HEK293 (cell line): ENCODE results near the gene ELL.

ENCODE experiments used
- CTCF ChIA-PET: fragments of 350-600 bp; formaldehyde crosslinking; extraction: SDS; loops from one replicate; lab custom pipeline; 2021; ENCODE audit warnings: antibody characterized with exemption; lab: Yijun Ruan, JAX
- POLR2A ChIA-PET: fragments of 300-600 bp; formaldehyde crosslinking; extraction: SDS; loops from one replicate; lab custom pipeline; 2020; ENCODE audit warnings: antibody characterized with exemption, inconsistent platforms; lab: Yijun Ruan, JAX
- H3K27ac ChIP-seq: fragments of 200-500 bp; sonication (Bioruptor generic); 2 replicates; pipeline ENCODE4 v1.5.1; 2014; ENCODE audit warnings: low read depth, low read length, control low read depth, inconsistent platforms; ENCODE audit errors: extremely low read depth
- H3K36me3 ChIP-seq, 2 experiments: fragments of 200-500 bp in 1 of 2; sonication (Bioruptor generic) in 1 of 2; 1 replicate in 1 of 2; 2 replicates in 1 of 2; pipeline ENCODE4 v1.5.1; 2014 to 2017; ENCODE audit warnings: inconsistent platforms in 2 of 2, low read length in 2 of 2; ENCODE audit not compliant: control insufficient read depth in 2 of 2, insufficient read depth in 1 of 2
- H3K4me1 ChIP-seq: fragments of 200-500 bp; sonication (Bioruptor generic); 2 replicates; pipeline ENCODE4 v1.5.1; 2014; ENCODE audit warnings: mild to moderate bottlenecking, low read length, inconsistent platforms; ENCODE audit not compliant: control insufficient read depth, insufficient read depth
- H3K4me3 ChIP-seq: 2 replicates; pipeline ENCODE4 v1.5.1; 2011; ENCODE audit warnings: low read depth, mild to moderate bottlenecking, control low read depth, low read length, moderate library complexity
- H3K9me3 ChIP-seq: fragments of 200-500 bp; sonication (Bioruptor generic); 2 replicates; pipeline ENCODE4 v1.5.1; 2014; ENCODE audit warnings: low read depth, low read length, inconsistent platforms; ENCODE audit not compliant: control insufficient read depth, insufficient read depth
- AEBP2 ChIP-seq: fragments of 450-650 bp; formaldehyde crosslinking; IDR thresholded peaks from 2 replicates; pipeline ENCODE4 v1.5.1; 2016; ENCODE audit warnings: missing biosample characterization, missing genetic modification characterization, borderline replicate concordance
- PATZ1 ChIP-seq: fragments of 450-650 bp; formaldehyde crosslinking; IDR thresholded peaks from 2 replicates; pipeline ENCODE4 v1.5.1; 2016; ENCODE audit warnings: missing biosample characterization, missing genetic modification characterization
- PRDM10 ChIP-seq: fragments of 450-650 bp; formaldehyde crosslinking; IDR thresholded peaks from 2 replicates; pipeline ENCODE4 v1.5.1; 2016; ENCODE audit warnings: missing biosample characterization, missing genetic modification characterization
- SCRT1 ChIP-seq: fragments of 450-650 bp; formaldehyde crosslinking; IDR thresholded peaks from 2 replicates; pipeline ENCODE4 v1.5.1; 2016; ENCODE audit warnings: missing biosample characterization, missing genetic modification characterization, borderline replicate concordance
- SP3 ChIP-seq: fragments of 450-650 bp; formaldehyde crosslinking; IDR thresholded peaks from 2 replicates; pipeline ENCODE4 v1.5.1; 2016; ENCODE audit warnings: missing biosample characterization, missing genetic modification characterization
- SP7 ChIP-seq: fragments of 450-650 bp; formaldehyde crosslinking; IDR thresholded peaks from 2 replicates; pipeline ENCODE4 v1.5.1; 2016; ENCODE audit warnings: missing biosample characterization, missing genetic modification characterization
- TRIM28 ChIP-seq: IDR thresholded peaks from 2 replicates; pipeline ENCODE4 v1.6.1; 2011; ENCODE audit warnings: low read length, control low read depth, borderline replicate concordance
- ZBTB21 ChIP-seq: fragments of 450-650 bp; formaldehyde crosslinking; IDR thresholded peaks from 2 replicates; pipeline ENCODE4 v1.5.1; 2017; ENCODE audit warnings: missing biosample characterization, missing genetic modification characterization
- ZBTB44 ChIP-seq: fragments of 450-650 bp; IDR thresholded peaks from 2 replicates; pipeline ENCODE4 v1.5.1; 2018; ENCODE audit warnings: missing biosample characterization, mild to moderate bottlenecking, missing genetic modification characterization
- ZEB2 ChIP-seq: fragments of 450-650 bp; formaldehyde crosslinking; IDR thresholded peaks from 2 replicates; pipeline ENCODE4 v1.5.1; 2016; ENCODE audit warnings: missing biosample characterization, missing genetic modification characterization
- ZNF18 ChIP-seq: fragments of 450-650 bp; formaldehyde crosslinking; IDR thresholded peaks from 2 replicates; pipeline ENCODE4 v1.5.1; 2016; ENCODE audit warnings: missing biosample characterization, missing genetic modification characterization
- ZNF24 ChIP-seq: fragments of 450-650 bp; formaldehyde crosslinking; IDR thresholded peaks from 2 replicates; pipeline ENCODE4 v1.5.1; 2016; ENCODE audit warnings: missing biosample characterization, missing genetic modification characterization
- ZNF280C ChIP-seq: fragments of 450-650 bp; formaldehyde crosslinking; IDR thresholded peaks from 2 replicates; pipeline ENCODE4 v1.5.1; 2016; ENCODE audit warnings: missing biosample characterization, missing genetic modification characterization
- ZNF311 ChIP-seq: fragments of 450-650 bp; formaldehyde crosslinking; IDR thresholded peaks from 2 replicates; pipeline ENCODE4 v1.5.1; 2017; ENCODE audit warnings: missing biosample characterization, missing genetic modification characterization, borderline replicate concordance
- ZNF341 ChIP-seq: fragments of 450-650 bp; formaldehyde crosslinking; IDR thresholded peaks from 2 replicates; pipeline ENCODE4; 2016; ENCODE audit warnings: low read depth, missing biosample characterization, missing genetic modification characterization
- ZNF660 ChIP-seq: fragments of 450-650 bp; IDR thresholded peaks from 2 replicates; pipeline ENCODE4 v1.5.1; 2018; ENCODE audit warnings: missing biosample characterization, mild to moderate bottlenecking, missing genetic modification characterization
- ZNF768 ChIP-seq: fragments of 450-650 bp; formaldehyde crosslinking; IDR thresholded peaks from 2 replicates; pipeline ENCODE4 v1.5.1; 2018; ENCODE audit warnings: missing biosample characterization, mild to moderate bottlenecking, missing genetic modification characterization
- ZNF777 ChIP-seq: fragments of 450-650 bp; formaldehyde crosslinking; IDR thresholded peaks from 2 replicates; pipeline ENCODE4 v1.5.1; 2017; ENCODE audit warnings: missing biosample characterization, missing genetic modification characterization, borderline replicate concordance
- ZSCAN30 ChIP-seq: fragments of 450-650 bp; IDR thresholded peaks from 2 replicates; pipeline ENCODE4 v1.5.1; 2018; ENCODE audit warnings: missing biosample characterization, mild to moderate bottlenecking, missing genetic modification characterization, moderate library complexity

ELL gene

GRCh38 chr19:18433015-18433691 is 88.7 kb downstream of the ELL start (continued):
- TF ChIP-seq SP3 (tag by site-specific recombination) = peak; percentile 79
- TF ChIP-seq SCRT1 (tag by site-specific recombination) = no peak
- TF ChIP-seq ZEB2 (tag by site-specific recombination) = peak; percentile 92
- no peak for TF ChIP-seq ZNF311 (tag by site-specific recombination)
- 0 out of 2 replicates have a peak, but pooled peaks have one; percentile 8 for TF ChIP-seq ZBTB21
- TF ChIP-seq SP7 (tag by site-specific recombination) = peak; percentile 91
- TF ChIP-seq TRIM28 = no peak
- peak; percentile 88 for TF ChIP-seq PRDM10
- no peak for TF ChIP-seq ZNF18 (tag by site-specific recombination)
- TF ChIP-seq ZNF280C (tag by site-specific recombination) = no peak
- TF ChIP-seq ZNF768 (tag by site-specific recombination) = no peak

GRCh38 chr19:18432275-18433014 is 89.4 kb downstream of the ELL start:
- POLR2A ChIA-PET = interaction anchor here (1.0 kb wide), 1 partner anchor 11 kb away, joined by 3 read pairs; no protein-coding TSS in a partner anchor

More at GRCh38 chr19:18432275-18433014, 89.4 kb downstream of the ELL start:
- Histone ChIP-seq H3K4me3 (peak overlapping the region; percentile 3; the same call in 1 of the 2 replicates), H3K36me3 (peaks cover 5 to 24% of the 10 kb centered on the region in 2 experiments; a peak in 1 of 3 replicates), H3K9me3 (no peaks in the 10 kb centered on the region), H3K27ac (peak overlapping the region; percentile 96), H3K4me1 (peaks cover 19% of the 10 kb centered on the region)
- CTCF ChIA-PET = interaction anchor here (0.7 to 1.2 kb wide), 2 partner anchors 19 to 154 kb away, joined by 3 read pairs; no protein-coding TSS in a partner anchor
- TF ChIP-seq ZNF341 (tag by site-specific recombination) (no peak), PATZ1 (no peak), ZNF660 (tag by site-specific recombination) (no peak), ZSCAN30 (no peak), ZNF777 (tag by site-specific recombination) (no peak), ZNF24 (tag by site-specific recombination) (no peak), AEBP2 (tag by site-specific recombination) (no peak), ZBTB44 (tag by site-specific recombination) (no peak)
